SK-N-MC (cell line): ENCODE measurements around the gene PHLDB2.

Source experiments
- EZH2 ChIP-seq: fragments of 200-600 bp; sonication (generic); IDR thresholded peaks from one replicate; pipeline ENCODE4 v1.6.1; 2017; ENCODE audit warnings: antibody characterized with exemption
- FOXP2 ChIP-seq: optimal IDR thresholded peaks from 2 replicates; pipeline ENCODE3; 2011; ENCODE audit warnings: mild to moderate bottlenecking, moderate library complexity; ENCODE audit not compliant: insufficient read depth; ENCODE audit errors: extremely low read length, control extremely low read depth
- POLR2AphosphoS5 ChIP-seq: IDR thresholded peaks from 2 replicates; pipeline ENCODE4 v1.6.1; 2012; ENCODE audit warnings: mild to moderate bottlenecking, low read depth, low read length, borderline replicate concordance

GRCh38 chr3:111819927-111820326 lies 39.1 kb upstream of the PHLDB2 start:
- TF ChIP-seq EZH2 (no peak), POLR2AphosphoS5 (no peak), FOXP2 (no peak)
